ENCODE results near the gene TVP23C. TPM values are rescaled to one million over a fixed set of nuclear protein-coding genes. Genes with fewer than 3 reads are reported as not detected.

Gene TVP23C
- total RNA-seq, 1 donor from 2014 or later = 15.1 TPM

GRCh38 chr17:15516150-15516549, 47.1 kb downstream of the TVP23C start:
- no peak for DNase-seq (ENCODE audit: extremely low spot score, unreplicated experiment)
- no peak for TF ChIP-seq CTCF (conservative IDR thresholded peaks at IDR 0.05)
- no peaks in the 10 kb centered on the region for H3K27me3 Mint-ChIP-seq
- no peak overlapping the region for H3K4me3 Mint-ChIP-seq
- no peaks in the 10 kb centered on the region for H3K9me3 Mint-ChIP-seq
- no peak overlapping the region for H3K27ac Mint-ChIP-seq
- H3K36me3 Mint-ChIP-seq = peaks cover 33% of the 10 kb centered on the region
- H3K4me1 Mint-ChIP-seq (ENCODE audit: unreplicated experiment) = peaks cover 4% of the 10 kb centered on the region

- Mint-ChIP-seq H3K4me1 (ENCODE audit: unreplicated experiment) (peaks cover 4% of the 10 kb centered on the region), H3K9me3 (no peaks in the 10 kb centered on the region), H3K4me3 (no peak overlapping the region), H3K36me3 (peaks cover 36% of the 10 kb centered on the region), H3K27me3 (no peaks in the 10 kb centered on the region), H3K27ac (no peak overlapping the region)
- TF ChIP-seq CTCF (conservative IDR thresholded peaks at IDR 0.05) = no peak
- DNase-seq (ENCODE audit: extremely low spot score, unreplicated experiment) = no peak
Measured at GRCh38 chr17:15514469-15514868, 48.8 kb downstream of the TVP23C start.

- Mint-ChIP-seq H3K9me3 (no peaks in the 10 kb centered on the region), H3K27ac (no peak overlapping the region), H3K27me3 (no peaks in the 10 kb centered on the region), H3K4me3 (no peak overlapping the region), H3K4me1 (ENCODE audit: unreplicated experiment) (peaks cover 4% of the 10 kb centered on the region), H3K36me3 (peaks cover 35% of the 10 kb centered on the region)
- DNase-seq (ENCODE audit: extremely low spot score, unreplicated experiment) = no peak
- no peak for TF ChIP-seq CTCF (conservative IDR thresholded peaks at IDR 0.05)
Measured at GRCh38 chr17:15513856-15514459, 49.3 kb downstream of the TVP23C start.

- Mint-ChIP-seq H3K4me1 (ENCODE audit: unreplicated experiment) (peaks cover 4% of the 10 kb centered on the region), H3K27me3 (no peaks in the 10 kb centered on the region), H3K9me3 (no peaks in the 10 kb centered on the region), H3K4me3 (no peak overlapping the region), H3K27ac (no peak overlapping the region), H3K36me3 (peaks cover 30% of the 10 kb centered on the region)
- TF ChIP-seq CTCF (conservative IDR thresholded peaks at IDR 0.05) = no peak
- no peak for DNase-seq (ENCODE audit: extremely low spot score, unreplicated experiment)
Measured at GRCh38 chr17:15513058-15513791, 50.1 kb downstream of the TVP23C start.

GRCh38 chr17:15512071-15512709, 51.1 kb downstream of the TVP23C start:
- H3K27me3 Mint-ChIP-seq = no peaks in the 10 kb centered on the region
- H3K36me3 Mint-ChIP-seq = peaks cover 30% of the 10 kb centered on the region
- DNase-seq (ENCODE audit: extremely low spot score, unreplicated experiment) = no peak
- TF ChIP-seq CTCF (conservative IDR thresholded peaks at IDR 0.05) = no peak
- peaks cover 4% of the 10 kb centered on the region for H3K4me1 Mint-ChIP-seq (ENCODE audit: unreplicated experiment)
- no peaks in the 10 kb centered on the region for H3K9me3 Mint-ChIP-seq
- H3K27ac Mint-ChIP-seq = no peak overlapping the region
- H3K4me3 Mint-ChIP-seq = no peak overlapping the region

Data from type B pancreatic cell (in vitro differentiated cells).